Psoas muscle (tissue), 8 donors: ENCODE measurements around the gene P2RX1. TPM values are rescaled to one million over a fixed set of nuclear protein-coding genes. Genes with fewer than 3 reads are reported as not detected.

ENCODE experiments used
- ATAC-seq, 4 donors: fragments of 200-7000 bp; cut with Tn5 transposase; one replicate each; pipeline ENCODE4 v1.9.1; 2020; ENCODE audit warnings: moderate library complexity in 3 of 4, mild to moderate bottlenecking in 2 of 4
- DNase-seq, 2 donors: peaks; one replicate each; pipeline ENCODE4 v3.0.0-alpha.2; 2020
- H3K27ac ChIP-seq: fragments of 200-600 bp; one replicate; pipeline ENCODE4 v1.8.0; 2022
- H3K27me3 ChIP-seq, 3 donors: fragments of 200-600 bp in 1 of 3; one replicate each; pipeline versions ENCODE4 v1.6.1 to v1.8.0; 2013 to 2022; ENCODE audit warnings: low read length in 2 of 3, mild to moderate bottlenecking in 2 of 3, moderate library complexity in 1 of 3; ENCODE audit not compliant: insufficient read depth in 3 of 3
- H3K36me3 ChIP-seq, 2 donors: fragments of 200-600 bp in 1 of 2; one replicate each; pipeline versions ENCODE4 v1.6.1 to v1.8.0; 2013 to 2022; ENCODE audit warnings: low read depth in 1 of 2, mild to moderate bottlenecking in 1 of 2, moderate library complexity in 1 of 2; ENCODE audit not compliant: insufficient read depth in 1 of 2
- H3K4me1 ChIP-seq: fragments of 200-600 bp; one replicate; pipeline ENCODE4 v1.8.0; 2022
- H3K4me3 ChIP-seq: fragments of 200-600 bp; one replicate; pipeline ENCODE4 v1.8.0; 2022; ENCODE audit warnings: mild to moderate bottlenecking
- H3K9me3 ChIP-seq: fragments of 200-600 bp; one replicate; pipeline ENCODE4 v1.8.0; 2022
- CTCF ChIP-seq: fragments of 200-600 bp; IDR thresholded peaks from one replicate; pipeline ENCODE4 v1.8.0; 2022; ENCODE audit warnings: antibody characterized with exemption
- WGBS, 3 donors: extraction: QIAGEN DNeasy Blood & Tissue Kit; methylation state at CpG; one replicate each; pipeline versions ENCODE4 v1.1.6 to v1.1.7; 2013; 5-methylcytosine and 5-hydroxymethylcytosine counted together
- intact Hi-C, 2 donors: fragments of 100-400 bp; cut with DNase I; formaldehyde crosslinking; loops; one replicate each; pipeline versions ENCODE4 v1.11.0 to v1.14.2; 2022
- polyA plus RNA-seq, 3 donors: library from polyadenylated mRNA; stranded (reverse); fragments of 200-250 nt; gene quantifications; one replicate each; pipeline ENCODE4 v1.2.3, GENCODE V29; 2013
- total RNA-seq, 4 donors: library from RNA; stranded (reverse); fragmentation: NEBNext Ultra II Directional in 2 of 4; extraction: Animal tissue kit (Norgen Biotek cat#: 25700) in 2 of 4; gene quantifications; one replicate each; pipeline versions ENCODE4 v1.2.1 to v1.2.4, GENCODE V29; 2021 to 2023
- donor health status: healthy with polysubstance abuse.
- donor health status: DM: no; HTN: no; CAD: no; lungs with moderate emphysema.
- donor health status: Bipolar disorder and iron deficiency.
- donor health status: healthy.
- donor health status: DM: yes; HTN: yes; CAD: no.
- donor health status: DM: no; HTN: no; CAD: no.
- donor health status: DM: no; HTN: no; CAD: no.
- donor health status: DM: yes; HTN: yes; CAD: no.

The P2RX1 gene
- total and polyA plus RNA-seq, 7 donors, result 0.06 to 0.94 (median 0.18) TPM

GRCh38 chr17:3963237-3964201 is 47.3 kb upstream of the P2RX1 start:
- 6 to 18% (median 11%) methylated on average over 32 to 64 of the region's 64 CpGs for WGBS, 3 donors
- H3K36me3 ChIP-seq, result no peaks in the 10 kb centered on the region
- TF ChIP-seq CTCF, result no peak
- H3K4me3 ChIP-seq, result peak overlapping the region; percentile 45
- no peaks in the 10 kb centered on the region for H3K4me1 ChIP-seq
- no peak for ATAC-seq
- no peak for DNase-seq
- H3K27ac ChIP-seq, result no peak overlapping the region
- intact Hi-C loops, result loop anchor here in 1 of 2 donors (10.0 kb wide), 1 partner anchor 691 kb away; no protein-coding TSS in a partner anchor
- H3K9me3 ChIP-seq, result no peaks in the 10 kb centered on the region
- peaks cover 0 to 47% (median 16%) of the 10 kb centered on the region in 3 donors for H3K27me3 ChIP-seq

DNA sequence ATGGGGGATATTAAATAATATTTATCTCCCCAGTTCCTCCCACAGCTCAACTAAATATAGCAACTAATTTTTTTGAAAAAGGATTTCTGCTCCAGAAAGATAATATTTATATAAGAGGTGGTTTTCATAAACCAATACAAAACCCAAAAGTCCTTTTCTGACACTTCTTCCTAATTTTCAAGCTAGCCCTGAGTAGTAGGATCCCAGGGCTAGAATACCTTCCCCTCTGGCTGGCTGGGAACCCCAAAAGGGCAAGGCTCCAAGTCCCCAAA is 46.6 kb upstream of the P2RX1 start:
- Histone ChIP-seq H3K27ac (no peak overlapping the region), H3K36me3 (no peaks in the 10 kb centered on the region), H3K27me3 (peaks cover 0 to 47% (median 16%) of the 10 kb centered on the region in 3 donors), H3K4me1 (no peaks in the 10 kb centered on the region), H3K4me3 (peak overlapping the region; percentile 45), H3K9me3 (no peaks in the 10 kb centered on the region)
- DNase-seq, result no peak
- intact Hi-C loops, result loop anchor here in 1 of 2 donors (10.0 kb wide), 1 partner anchor 692 kb away; no protein-coding TSS in a partner anchor
- TF ChIP-seq CTCF, result no peak
- no peak for ATAC-seq

GRCh38 chr17:3962217-3962964 is 46.1 kb upstream of the P2RX1 start:
- Histone ChIP-seq H3K36me3 (no peaks in the 10 kb centered on the region), H3K9me3 (no peaks in the 10 kb centered on the region), H3K27me3 (peaks cover 0 to 47% (median 16%) of the 10 kb centered on the region in 3 donors), H3K27ac (no peak overlapping the region), H3K4me1 (no peaks in the 10 kb centered on the region), H3K4me3 (no peak overlapping the region)
- intact Hi-C loops, result loop anchor here in 1 of 2 donors (10.0 kb wide), 1 partner anchor 692 kb away; no protein-coding TSS in a partner anchor
- TF ChIP-seq CTCF, result no peak
- no peak for ATAC-seq
- whole genome bisulfite sequencing, 3 donors, result 72 to 80% (median 77%) methylated on average over 11 of the region's 11 CpGs
- DNase-seq, result no peak

DNA sequence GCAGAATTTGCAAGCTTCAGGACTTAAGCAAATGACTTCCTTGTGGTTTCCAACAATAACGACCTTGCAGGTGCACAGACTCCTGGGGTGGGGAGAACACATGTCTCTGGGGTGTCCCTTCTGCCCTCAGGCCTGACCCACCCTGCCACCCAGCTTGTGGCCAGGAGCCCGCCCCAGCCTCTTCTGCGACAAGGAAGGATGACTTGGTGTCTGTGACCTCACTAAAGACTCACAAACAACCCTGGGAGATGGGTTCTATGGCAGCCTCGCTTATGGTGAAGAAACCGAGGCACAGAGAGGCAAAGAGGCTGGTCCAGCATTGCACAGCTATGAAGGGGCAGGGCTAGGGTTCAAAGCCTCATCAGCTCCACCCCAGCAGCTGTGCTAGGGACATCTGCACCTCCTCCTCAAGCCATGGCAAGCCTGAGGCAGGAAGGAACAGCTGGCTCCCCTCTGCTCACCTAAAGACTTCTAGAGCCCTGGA is 45.3 kb upstream of the P2RX1 start:
- intact Hi-C loops, result loop anchor here in 1 of 2 donors (10.0 kb wide), 1 partner anchor 693 kb away; no protein-coding TSS in a partner anchor
- 65 to 70% (median 70%) methylated on average over 5 of the region's 5 CpGs for WGBS, 3 donors
- H3K4me3 ChIP-seq, result no peak overlapping the region
- peaks cover 0 to 47% (median 14%) of the 10 kb centered on the region in 3 donors for H3K27me3 ChIP-seq
- H3K4me1 ChIP-seq, result no peaks in the 10 kb centered on the region
- ATAC-seq, result no peak
- no peak for TF ChIP-seq CTCF
- H3K9me3 ChIP-seq, result no peaks in the 10 kb centered on the region
- H3K36me3 ChIP-seq, result no peaks in the 10 kb centered on the region
- H3K27ac ChIP-seq, result no peak overlapping the region
- no peak for DNase-seq
